ENCODE results near the gene KBTBD6. TPM values are rescaled to one million over a fixed set of nuclear protein-coding genes. Genes with fewer than 3 reads are reported as not detected.

The KBTBD6 gene
- total and polyA plus RNA-seq, 2 of the 8 experiments (the other 6 are each of a cell fraction or from before 2014, with no cell fraction given) = 4.5 to 11.3 TPM

- no peak for TF ChIP-seq CHD7 (IDR thresholded peaks at IDR 0.05; ENCODE audit: insufficient replicate concordance, low read length)
Observed at GRCh38 chr13:41137951-41138350, 5.3 kb upstream of the KBTBD6 start (continued).

Data from H1 (cell line).